GM06990 (cell line): ENCODE results near the gene TRIP10.
A peak's percentile ranks its signal among the peaks of the same experiment; 100 is the strongest.
"Not testable (repeated sequence)": the region's sequence is repeated elsewhere in the genome, so short reads cannot be mapped to it uniquely, and the experiment has no call there.

Experiments
- DNase-seq: peaks from one replicate; pipeline ENCODE4 v3.0.0-alpha.2; 2011; ENCODE audit not compliant: insufficient read length; ENCODE audit errors: extremely low read depth
- H3K27me3 ChIP-seq: replicated peaks from 2 replicates; pipeline ENCODE4 v1.6.0; 2011; ENCODE audit warnings: low read length; ENCODE audit not compliant: control insufficient read depth, insufficient read depth
- H3K36me3 ChIP-seq: 2 replicates; pipeline ENCODE4 v1.5.1; 2011; ENCODE audit warnings: low read length; ENCODE audit not compliant: control insufficient read depth, insufficient read depth
- H3K4me3 ChIP-seq: replicated peaks from 2 replicates; pipeline ENCODE4 v1.5.1; 2011; ENCODE audit warnings: low read depth, mild to moderate bottlenecking, control low read depth, low read length
- TF ChIP-seq, protein P1 (sequence below): IDR thresholded peaks from 2 replicates; pipeline ENCODE4 v1.5.1; 2011; ENCODE audit warnings: low read length, control low read depth, mild to moderate bottlenecking, inconsistent platforms; ENCODE audit not compliant: insufficient read depth, poor library complexity, severe bottlenecking

Gene TRIP10

DNA sequence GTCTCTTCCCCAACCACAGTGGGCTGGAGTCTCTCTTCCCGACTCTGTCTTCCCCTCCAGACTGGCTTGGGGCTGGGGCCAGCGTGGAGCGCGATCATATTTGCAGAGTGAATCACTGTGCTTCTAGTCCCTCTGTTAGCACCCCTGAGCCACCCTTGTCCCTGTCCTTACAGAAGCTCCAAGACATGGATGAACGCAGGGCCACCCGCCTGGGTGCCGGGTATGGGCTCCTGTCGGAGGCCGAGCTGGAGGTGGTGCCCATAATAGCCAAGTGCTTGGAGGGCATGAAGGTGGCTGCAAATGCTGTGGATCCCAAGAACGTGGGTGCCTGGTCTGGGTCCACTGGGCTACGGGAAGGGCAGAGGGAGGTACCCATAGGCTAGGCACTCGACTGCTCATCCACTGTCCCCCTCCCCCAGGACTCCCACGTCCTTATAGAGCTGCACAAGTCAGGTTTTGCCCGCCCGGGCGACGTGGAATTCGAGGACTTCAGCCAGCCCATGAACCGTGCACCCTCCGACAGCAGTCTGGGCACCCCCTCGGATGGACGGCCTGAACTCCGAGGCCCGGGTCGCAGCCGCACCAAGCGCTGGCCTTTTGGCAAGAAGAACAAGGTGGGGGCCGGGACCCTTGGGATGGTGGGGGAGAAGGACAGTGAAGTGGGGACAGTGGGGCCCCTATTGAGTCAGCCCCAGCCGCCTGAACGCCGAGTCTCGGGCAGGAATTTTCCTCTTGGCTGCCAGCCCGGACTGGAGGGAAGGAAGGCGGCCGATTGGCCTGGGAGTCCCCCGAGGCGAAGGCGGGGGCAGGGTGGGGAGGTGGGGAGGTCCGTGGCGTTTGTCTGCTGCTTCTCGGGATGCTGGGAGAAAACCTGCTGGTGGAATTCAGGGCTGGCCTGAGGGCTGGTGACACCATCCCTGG, 5.2 kb downstream of the TRIP10 start:
- no peak overlapping the region for H3K4me3 ChIP-seq

DNA sequence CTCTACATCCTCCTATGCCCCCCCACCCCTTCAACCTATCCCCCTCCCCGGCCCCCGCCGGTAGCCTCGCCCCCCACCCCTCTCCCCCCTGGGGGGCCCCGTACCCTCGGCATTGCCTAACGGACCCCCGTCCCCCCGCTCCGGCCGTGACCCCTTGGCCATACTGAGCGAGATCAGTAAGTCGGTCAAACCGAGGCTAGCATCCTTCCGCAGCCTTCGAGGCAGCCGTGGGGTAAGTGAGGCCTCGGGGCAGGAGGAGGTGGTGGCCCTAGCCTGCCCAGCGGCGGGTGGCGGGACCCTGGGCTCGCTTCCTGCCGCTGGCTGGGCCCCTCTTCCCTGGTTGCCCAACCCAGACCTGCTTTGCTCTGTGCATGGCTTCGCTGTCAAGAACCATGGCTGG, 6.5 kb downstream of the TRIP10 start:
- Histone ChIP-seq H3K36me3 (peaks cover 26% of the 10 kb centered on the region), H3K4me3 (no peak overlapping the region), H3K27me3 (no peaks in the 10 kb centered on the region)
- TF ChIP-seq, protein P1, sequence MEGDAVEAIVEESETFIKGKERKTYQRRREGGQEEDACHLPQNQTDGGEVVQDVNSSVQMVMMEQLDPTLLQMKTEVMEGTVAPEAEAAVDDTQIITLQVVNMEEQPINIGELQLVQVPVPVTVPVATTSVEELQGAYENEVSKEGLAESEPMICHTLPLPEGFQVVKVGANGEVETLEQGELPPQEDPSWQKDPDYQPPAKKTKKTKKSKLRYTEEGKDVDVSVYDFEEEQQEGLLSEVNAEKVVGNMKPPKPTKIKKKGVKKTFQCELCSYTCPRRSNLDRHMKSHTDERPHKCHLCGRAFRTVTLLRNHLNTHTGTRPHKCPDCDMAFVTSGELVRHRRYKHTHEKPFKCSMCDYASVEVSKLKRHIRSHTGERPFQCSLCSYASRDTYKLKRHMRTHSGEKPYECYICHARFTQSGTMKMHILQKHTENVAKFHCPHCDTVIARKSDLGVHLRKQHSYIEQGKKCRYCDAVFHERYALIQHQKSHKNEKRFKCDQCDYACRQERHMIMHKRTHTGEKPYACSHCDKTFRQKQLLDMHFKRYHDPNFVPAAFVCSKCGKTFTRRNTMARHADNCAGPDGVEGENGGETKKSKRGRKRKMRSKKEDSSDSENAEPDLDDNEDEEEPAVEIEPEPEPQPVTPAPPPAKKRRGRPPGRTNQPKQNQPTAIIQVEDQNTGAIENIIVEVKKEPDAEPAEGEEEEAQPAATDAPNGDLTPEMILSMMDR, result no peak
- DNase-seq, result no peak

More for the DNA sequence above, 5.2 kb downstream of the TRIP10 start:
- Histone ChIP-seq H3K27me3 (no peaks in the 10 kb centered on the region), H3K36me3 (peaks cover 22% of the 10 kb centered on the region)
- no peak for DNase-seq
- TF ChIP-seq, protein P1, result no peak

DNA sequence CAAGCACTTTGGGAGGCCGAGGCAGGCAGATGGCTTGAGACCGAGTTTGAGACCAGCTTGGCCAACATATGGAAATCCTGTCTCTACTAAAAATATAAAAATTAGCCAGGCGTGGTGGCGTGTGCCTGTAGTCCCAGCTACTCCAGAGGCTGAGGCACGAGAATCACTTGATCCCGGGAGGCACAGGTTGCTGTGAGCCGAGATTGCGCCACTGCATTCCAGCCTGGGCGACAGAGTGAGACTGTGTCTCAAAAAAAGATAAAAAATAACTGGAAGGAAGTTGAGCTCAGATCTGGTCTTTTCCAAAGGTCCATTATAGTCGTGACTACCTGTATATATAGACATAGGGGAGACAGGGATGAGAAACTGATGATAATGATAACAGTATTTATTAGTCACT, 9.1 kb downstream of the TRIP10 start:
- peaks cover 29% of the 10 kb centered on the region for H3K36me3 ChIP-seq
- not testable (repeated sequence) for H3K4me3 ChIP-seq, H3K27me3 ChIP-seq, DNase-seq

DNA sequence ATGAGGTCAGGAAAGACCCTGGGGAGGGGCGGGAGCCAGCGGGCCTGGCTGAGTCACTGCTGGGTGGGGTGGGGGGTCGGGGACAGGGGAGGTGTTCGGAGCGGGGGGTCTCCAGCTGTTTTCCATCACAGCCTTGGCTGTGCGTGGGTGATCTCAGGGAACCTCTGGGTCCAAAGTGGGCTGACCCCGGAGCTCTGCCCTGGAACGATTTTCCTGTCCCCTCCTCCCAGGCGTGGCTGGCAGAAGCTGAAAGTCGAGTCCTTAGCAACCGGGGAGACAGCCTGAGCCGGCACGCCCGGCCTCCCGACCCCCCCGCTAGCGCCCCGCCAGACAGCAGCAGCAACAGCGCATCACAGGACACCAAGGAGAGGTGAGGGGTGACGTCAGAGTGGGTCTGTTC, 10.6 kb downstream of the TRIP10 start:
- Histone ChIP-seq H3K4me3 (no peak overlapping the region), H3K36me3 (peaks cover 22% of the 10 kb centered on the region), H3K27me3 (no peaks in the 10 kb centered on the region)
- DNase-seq, result no peak
- TF ChIP-seq, protein P1, result no peak

DNA sequence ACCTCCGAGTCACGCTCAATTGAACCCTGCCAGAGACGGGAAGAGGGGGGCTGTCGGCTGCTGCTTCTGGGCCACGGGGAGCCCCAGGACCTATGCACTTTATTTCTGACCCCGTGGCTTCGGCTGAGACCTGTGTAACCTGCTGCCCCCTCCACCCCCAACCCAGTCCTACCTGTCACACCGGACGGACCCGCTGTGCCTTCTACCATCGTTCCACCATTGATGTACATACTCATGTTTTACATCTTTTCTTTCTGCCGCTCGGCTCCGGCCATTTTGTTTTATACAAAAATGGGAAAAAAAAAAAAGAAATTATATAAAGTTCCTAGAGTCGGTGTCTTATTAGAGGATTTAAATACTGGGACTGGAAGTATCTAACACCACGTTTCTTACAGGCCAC, 11.7 kb downstream of the TRIP10 start:
- Histone ChIP-seq H3K36me3 (peaks cover 21% of the 10 kb centered on the region), H3K4me3 (no peak overlapping the region), H3K27me3 (no peaks in the 10 kb centered on the region)
- TF ChIP-seq, protein P1, result no peak
- DNase-seq, result no peak

DNA sequence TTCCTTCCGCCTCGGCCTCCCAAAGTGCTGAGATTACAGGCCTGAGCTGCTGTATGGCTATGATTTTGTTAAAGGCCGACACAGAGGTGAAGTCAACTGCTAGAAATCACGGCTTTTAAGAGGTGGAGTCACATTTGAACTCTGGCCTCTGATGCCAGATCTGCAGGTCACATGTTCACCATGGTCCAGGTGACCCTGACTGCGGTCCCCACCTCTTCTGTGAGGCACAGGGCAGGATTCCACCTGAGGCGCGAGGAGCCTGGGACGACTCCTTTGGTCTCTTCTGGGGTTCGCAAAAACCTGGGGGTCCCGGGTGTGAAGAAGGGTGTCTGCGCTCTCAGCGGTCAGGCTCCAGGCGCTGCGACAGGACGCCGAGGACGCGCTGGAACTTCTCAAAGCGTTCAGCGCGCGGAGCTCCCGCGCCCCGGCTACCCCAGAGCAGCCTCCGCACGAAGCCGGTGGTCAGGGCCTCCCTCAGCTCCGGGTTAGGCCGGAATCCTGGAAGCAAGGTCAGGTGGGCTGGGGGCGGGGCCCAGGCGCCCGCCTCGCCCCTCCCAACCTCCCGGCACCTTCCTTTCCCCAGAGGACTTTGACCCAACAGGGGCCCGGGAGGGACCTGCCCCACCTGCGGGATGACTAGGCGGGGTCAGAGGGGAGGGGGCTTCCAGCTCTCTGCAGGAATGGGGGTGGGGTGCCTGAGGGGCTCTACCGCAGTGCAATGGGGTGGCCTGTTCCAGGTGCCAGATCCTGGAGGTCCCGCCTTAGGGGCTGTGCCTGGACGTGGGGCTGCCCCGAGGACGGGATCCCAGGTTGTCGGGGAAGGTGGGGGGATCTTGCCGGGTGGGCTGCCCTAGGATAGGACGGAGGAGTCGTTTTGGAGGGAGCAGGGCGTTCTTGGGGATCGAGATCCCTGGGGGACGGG, 13.0 kb downstream of the TRIP10 start:
- Histone ChIP-seq H3K36me3 (peaks cover 19% of the 10 kb centered on the region), H3K27me3 (no peaks in the 10 kb centered on the region), H3K4me3 (peak overlapping the region; percentile 64)
- TF ChIP-seq, protein P1, result no peak
- DNase-seq, result no peak
